ENCODE results near the gene CABCOCO1. TPM values are rescaled to one million over a fixed set of nuclear protein-coding genes. Genes with fewer than 3 reads are reported as not detected.

The CABCOCO1 gene
- total and polyA plus RNA-seq, 9 of the 15 experiments (the other 6 are each of a cell fraction or from before 2014, with no cell fraction given): 0.04 TPM; not detected in 8

DNA sequence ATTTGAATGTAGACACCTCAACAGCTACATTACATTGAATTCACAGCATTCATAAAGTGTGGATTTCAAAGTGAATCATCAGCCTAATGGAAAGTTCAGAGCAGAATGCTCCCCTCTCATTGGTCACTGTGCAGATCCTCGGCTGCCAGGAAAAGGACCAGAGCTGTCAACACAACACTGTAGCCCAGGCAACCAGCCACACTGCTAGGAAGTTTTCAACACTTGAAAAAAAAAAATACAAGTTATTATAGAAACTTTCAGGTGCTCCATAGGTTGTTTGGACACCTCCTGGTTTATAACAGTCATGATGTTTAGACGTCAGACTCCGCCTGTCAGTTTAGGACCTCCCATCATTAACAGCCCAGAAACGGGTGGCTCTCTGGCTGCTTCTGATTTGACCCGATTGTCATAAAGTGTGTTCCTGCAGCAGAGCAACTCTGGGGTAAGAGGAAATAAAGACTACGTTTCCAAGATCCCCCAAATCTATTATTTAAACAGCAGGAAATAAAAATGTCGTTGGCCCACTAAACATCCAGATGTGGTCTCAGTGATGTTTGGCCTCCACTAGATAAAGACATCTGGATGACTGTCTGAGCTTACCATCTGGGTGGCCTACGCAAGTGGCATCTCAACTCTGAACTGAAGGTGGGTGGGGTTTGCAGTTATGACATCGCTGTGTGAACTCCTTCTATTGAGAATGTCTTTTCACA, 117.4 kb downstream of the CABCOCO1 start (continued):
- TF ChIP-seq PCBP1 (IDR thresholded peaks at IDR 0.05; ENCODE audit: low read depth, low read length, poor library complexity, severe bottlenecking): no peak
- TF ChIP-seq, protein P1, sequence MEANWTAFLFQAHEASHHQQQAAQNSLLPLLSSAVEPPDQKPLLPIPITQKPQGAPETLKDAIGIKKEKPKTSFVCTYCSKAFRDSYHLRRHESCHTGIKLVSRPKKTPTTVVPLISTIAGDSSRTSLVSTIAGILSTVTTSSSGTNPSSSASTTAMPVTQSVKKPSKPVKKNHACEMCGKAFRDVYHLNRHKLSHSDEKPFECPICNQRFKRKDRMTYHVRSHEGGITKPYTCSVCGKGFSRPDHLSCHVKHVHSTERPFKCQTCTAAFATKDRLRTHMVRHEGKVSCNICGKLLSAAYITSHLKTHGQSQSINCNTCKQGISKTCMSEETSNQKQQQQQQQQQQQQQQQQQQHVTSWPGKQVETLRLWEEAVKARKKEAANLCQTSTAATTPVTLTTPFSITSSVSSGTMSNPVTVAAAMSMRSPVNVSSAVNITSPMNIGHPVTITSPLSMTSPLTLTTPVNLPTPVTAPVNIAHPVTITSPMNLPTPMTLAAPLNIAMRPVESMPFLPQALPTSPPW (CRISPR knock-in tag; IDR thresholded peaks at IDR 0.05): peak; percentile 20; the same call in 1 of the 2 replicates
- peak; percentile 85 for TF ChIP-seq NR2C1 (IDR thresholded peaks at IDR 0.05)
- peak; percentile 85 for TF ChIP-seq NR2C1 (tag; IDR thresholded peaks at IDR 0.05)
- peak; percentile 67; the same call in 1 of the 2 replicates for TF ChIP-seq SMARCE1 (IDR thresholded peaks at IDR 0.05)
- TF ChIP-seq, protein P2, sequence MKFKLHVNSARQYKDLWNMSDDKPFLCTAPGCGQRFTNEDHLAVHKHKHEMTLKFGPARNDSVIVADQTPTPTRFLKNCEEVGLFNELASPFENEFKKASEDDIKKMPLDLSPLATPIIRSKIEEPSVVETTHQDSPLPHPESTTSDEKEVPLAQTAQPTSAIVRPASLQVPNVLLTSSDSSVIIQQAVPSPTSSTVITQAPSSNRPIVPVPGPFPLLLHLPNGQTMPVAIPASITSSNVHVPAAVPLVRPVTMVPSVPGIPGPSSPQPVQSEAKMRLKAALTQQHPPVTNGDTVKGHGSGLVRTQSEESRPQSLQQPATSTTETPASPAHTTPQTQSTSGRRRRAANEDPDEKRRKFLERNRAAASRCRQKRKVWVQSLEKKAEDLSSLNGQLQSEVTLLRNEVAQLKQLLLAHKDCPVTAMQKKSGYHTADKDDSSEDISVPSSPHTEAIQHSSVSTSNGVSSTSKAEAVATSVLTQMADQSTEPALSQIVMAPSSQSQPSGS (CRISPR knock-in tag; IDR thresholded peaks at IDR 0.05): no peak
- peak; percentile 91 for TF ChIP-seq ARID1B (IDR thresholded peaks at IDR 0.05)
- peak; percentile 90 for TF ChIP-seq CREB1 (IDR thresholded peaks at IDR 0.05)
- TF ChIP-seq CREB1 (CRISPR knock-in tag; IDR thresholded peaks at IDR 0.05): no peak
- TF ChIP-seq ILF3 (IDR thresholded peaks at IDR 0.05; ENCODE audit: borderline replicate concordance): no peak
- TF ChIP-seq ASH1L (IDR thresholded peaks at IDR 0.05; ENCODE audit: borderline replicate concordance, low read depth, partially characterized antibody): peak; percentile 3
- 0 out of 2 replicates have a peak, but pooled peaks have one; percentile 11 for TF ChIP-seq ESRRA (IDR thresholded peaks at IDR 0.05; ENCODE audit: borderline replicate concordance, low read depth)
- peak; percentile 54; the same call in 1 of the 2 replicates for TF ChIP-seq GATAD2B (IDR thresholded peaks at IDR 0.05; ENCODE audit: borderline replicate concordance)
- TF ChIP-seq, protein P3, sequence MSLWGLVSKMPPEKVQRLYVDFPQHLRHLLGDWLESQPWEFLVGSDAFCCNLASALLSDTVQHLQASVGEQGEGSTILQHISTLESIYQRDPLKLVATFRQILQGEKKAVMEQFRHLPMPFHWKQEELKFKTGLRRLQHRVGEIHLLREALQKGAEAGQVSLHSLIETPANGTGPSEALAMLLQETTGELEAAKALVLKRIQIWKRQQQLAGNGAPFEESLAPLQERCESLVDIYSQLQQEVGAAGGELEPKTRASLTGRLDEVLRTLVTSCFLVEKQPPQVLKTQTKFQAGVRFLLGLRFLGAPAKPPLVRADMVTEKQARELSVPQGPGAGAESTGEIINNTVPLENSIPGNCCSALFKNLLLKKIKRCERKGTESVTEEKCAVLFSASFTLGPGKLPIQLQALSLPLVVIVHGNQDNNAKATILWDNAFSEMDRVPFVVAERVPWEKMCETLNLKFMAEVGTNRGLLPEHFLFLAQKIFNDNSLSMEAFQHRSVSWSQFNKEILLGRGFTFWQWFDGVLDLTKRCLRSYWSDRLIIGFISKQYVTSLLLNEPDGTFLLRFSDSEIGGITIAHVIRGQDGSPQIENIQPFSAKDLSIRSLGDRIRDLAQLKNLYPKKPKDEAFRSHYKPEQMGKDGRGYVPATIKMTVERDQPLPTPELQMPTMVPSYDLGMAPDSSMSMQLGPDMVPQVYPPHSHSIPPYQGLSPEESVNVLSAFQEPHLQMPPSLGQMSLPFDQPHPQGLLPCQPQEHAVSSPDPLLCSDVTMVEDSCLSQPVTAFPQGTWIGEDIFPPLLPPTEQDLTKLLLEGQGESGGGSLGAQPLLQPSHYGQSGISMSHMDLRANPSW (CRISPR knock-in tag; IDR thresholded peaks at IDR 0.05): 0 out of 2 replicates have a peak, but pooled peaks have one; percentile 41
- TF ChIP-seq ZNF146 (CRISPR knock-in tag; IDR thresholded peaks at IDR 0.05; ENCODE audit: unreplicated experiment): no peak
- peak; percentile 73 for TF ChIP-seq HDAC2 (IDR thresholded peaks at IDR 0.05)
- no peak for TF ChIP-seq ZNF583 (CRISPR knock-in tag; IDR thresholded peaks at IDR 0.05)
- TF ChIP-seq, protein P4, sequence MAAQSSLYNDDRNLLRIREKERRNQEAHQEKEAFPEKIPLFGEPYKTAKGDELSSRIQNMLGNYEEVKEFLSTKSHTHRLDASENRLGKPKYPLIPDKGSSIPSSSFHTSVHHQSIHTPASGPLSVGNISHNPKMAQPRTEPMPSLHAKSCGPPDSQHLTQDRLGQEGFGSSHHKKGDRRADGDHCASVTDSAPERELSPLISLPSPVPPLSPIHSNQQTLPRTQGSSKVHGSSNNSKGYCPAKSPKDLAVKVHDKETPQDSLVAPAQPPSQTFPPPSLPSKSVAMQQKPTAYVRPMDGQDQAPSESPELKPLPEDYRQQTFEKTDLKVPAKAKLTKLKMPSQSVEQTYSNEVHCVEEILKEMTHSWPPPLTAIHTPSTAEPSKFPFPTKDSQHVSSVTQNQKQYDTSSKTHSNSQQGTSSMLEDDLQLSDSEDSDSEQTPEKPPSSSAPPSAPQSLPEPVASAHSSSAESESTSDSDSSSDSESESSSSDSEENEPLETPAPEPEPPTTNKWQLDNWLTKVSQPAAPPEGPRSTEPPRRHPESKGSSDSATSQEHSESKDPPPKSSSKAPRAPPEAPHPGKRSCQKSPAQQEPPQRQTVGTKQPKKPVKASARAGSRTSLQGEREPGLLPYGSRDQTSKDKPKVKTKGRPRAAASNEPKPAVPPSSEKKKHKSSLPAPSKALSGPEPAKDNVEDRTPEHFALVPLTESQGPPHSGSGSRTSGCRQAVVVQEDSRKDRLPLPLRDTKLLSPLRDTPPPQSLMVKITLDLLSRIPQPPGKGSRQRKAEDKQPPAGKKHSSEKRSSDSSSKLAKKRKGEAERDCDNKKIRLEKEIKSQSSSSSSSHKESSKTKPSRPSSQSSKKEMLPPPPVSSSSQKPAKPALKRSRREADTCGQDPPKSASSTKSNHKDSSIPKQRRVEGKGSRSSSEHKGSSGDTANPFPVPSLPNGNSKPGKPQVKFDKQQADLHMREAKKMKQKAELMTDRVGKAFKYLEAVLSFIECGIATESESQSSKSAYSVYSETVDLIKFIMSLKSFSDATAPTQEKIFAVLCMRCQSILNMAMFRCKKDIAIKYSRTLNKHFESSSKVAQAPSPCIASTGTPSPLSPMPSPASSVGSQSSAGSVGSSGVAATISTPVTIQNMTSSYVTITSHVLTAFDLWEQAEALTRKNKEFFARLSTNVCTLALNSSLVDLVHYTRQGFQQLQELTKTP (IDR thresholded peaks at IDR 0.05; ENCODE audit: low read depth in 1 of 2, partially characterized antibody in 2 of 2): no peak
- no peak for TF ChIP-seq TCF7 (IDR thresholded peaks at IDR 0.05; ENCODE audit: borderline replicate concordance)

All from K562 (cell line).